Stimulated activated memory B cell treated with anti-CD40 and anti-IgM and Interleukin-4, amounts not matched to agents 10 μg/mL and 1 μg/mL and 100 μg/mL, for 72 hours (primary cell): Measurements from ENCODE around the gene LMOD2.

ENCODE experiments used
- ATAC-seq: fragments of 150-1000 bp; cut with Tn5 transposase; 2 replicates; pipeline ENCODE4 v1.10.0; 2021
- H3K27ac Mint-ChIP-seq: one replicate; pipeline ENCODE4 v1.8.0; 2022; ENCODE audit warnings: mild to moderate bottlenecking, mixed read lengths
- H3K27me3 Mint-ChIP-seq: one replicate; pipeline ENCODE4 v1.8.0; 2022; ENCODE audit warnings: mixed read lengths
- H3K36me3 Mint-ChIP-seq: one replicate; pipeline ENCODE4 v1.8.0; 2022; ENCODE audit warnings: mixed read lengths
- H3K4me1 Mint-ChIP-seq: one replicate; pipeline ENCODE4 v1.8.0; 2022; ENCODE audit warnings: mixed read lengths
- H3K4me3 Mint-ChIP-seq: one replicate; pipeline ENCODE4 v1.8.0; 2022; ENCODE audit warnings: mild to moderate bottlenecking, moderate library complexity, mixed read lengths
- H3K9me3 Mint-ChIP-seq: one replicate; pipeline ENCODE4 v1.8.0; 2022; ENCODE audit warnings: mixed read lengths

The LMOD2 gene

GRCh38 chr7:123675181-123675473 is 19.5 kb downstream of the LMOD2 start:
- H3K4me3 Mint-ChIP-seq, result no peak overlapping the region
- no peaks in the 10 kb centered on the region for H3K9me3 Mint-ChIP-seq
- H3K27ac Mint-ChIP-seq, result no peak overlapping the region
- H3K36me3 Mint-ChIP-seq, result peaks cover 5% of the 10 kb centered on the region
- no peak for ATAC-seq
- H3K4me1 Mint-ChIP-seq, result no peaks in the 10 kb centered on the region
- H3K27me3 Mint-ChIP-seq, result no peaks in the 10 kb centered on the region

GRCh38 chr7:123677061-123677715 is 21.5 kb downstream of the LMOD2 start:
- peaks cover 5% of the 10 kb centered on the region for H3K36me3 Mint-ChIP-seq

GRCh38 chr7:123679614-123680013 is 23.9 kb downstream of the LMOD2 start:
- H3K9me3 Mint-ChIP-seq, result no peaks in the 10 kb centered on the region
- no peak overlapping the region for H3K4me3 Mint-ChIP-seq
- no peak for ATAC-seq
- H3K27me3 Mint-ChIP-seq, result no peaks in the 10 kb centered on the region
- peaks cover 15% of the 10 kb centered on the region for H3K36me3 Mint-ChIP-seq
- H3K4me1 Mint-ChIP-seq, result no peaks in the 10 kb centered on the region
- H3K27ac Mint-ChIP-seq, result no peak overlapping the region

More at GRCh38 chr7:123677061-123677715, 21.5 kb downstream of the LMOD2 start:
- ATAC-seq, result no peak
- Mint-ChIP-seq H3K4me3 (no peak overlapping the region), H3K4me1 (no peaks in the 10 kb centered on the region), H3K27ac (no peak overlapping the region), H3K27me3 (no peaks in the 10 kb centered on the region), H3K9me3 (no peaks in the 10 kb centered on the region)

GRCh38 chr7:123680580-123680979 is 24.9 kb downstream of the LMOD2 start:
- Mint-ChIP-seq H3K27me3 (no peaks in the 10 kb centered on the region), H3K4me1 (no peaks in the 10 kb centered on the region), H3K27ac (no peak overlapping the region), H3K4me3 (no peak overlapping the region), H3K9me3 (no peaks in the 10 kb centered on the region), H3K36me3 (peaks cover 23% of the 10 kb centered on the region)
- no peak for ATAC-seq

GRCh38 chr7:123681561-123681960 is 25.9 kb downstream of the LMOD2 start:
- Mint-ChIP-seq H3K9me3 (no peaks in the 10 kb centered on the region), H3K4me3 (no peak overlapping the region), H3K27me3 (no peaks in the 10 kb centered on the region), H3K4me1 (no peaks in the 10 kb centered on the region), H3K36me3 (peaks cover 23% of the 10 kb centered on the region), H3K27ac (no peak overlapping the region)
- no peak for ATAC-seq

DNA sequence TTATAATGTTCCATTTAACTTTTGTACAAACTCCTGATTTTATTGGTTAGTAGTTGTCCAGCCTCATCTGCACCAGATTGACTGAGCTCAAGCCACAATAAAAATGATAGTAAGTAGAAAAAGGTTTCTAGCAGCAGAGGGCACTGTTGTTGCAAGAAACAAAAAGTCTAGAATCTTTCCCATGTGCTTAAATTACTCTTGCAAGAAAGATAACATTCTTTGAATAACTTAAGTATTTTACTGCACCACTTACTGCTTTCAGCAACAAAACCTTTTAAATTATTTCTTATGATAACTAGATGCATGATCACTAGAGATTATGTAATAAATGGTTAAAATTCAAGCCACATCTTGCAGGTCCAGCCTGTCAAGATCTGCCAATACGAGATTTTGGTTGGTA is 27.0 kb downstream of the LMOD2 start:
- H3K27me3 Mint-ChIP-seq, result no peaks in the 10 kb centered on the region
- no peaks in the 10 kb centered on the region for H3K4me1 Mint-ChIP-seq
- no peak overlapping the region for H3K4me3 Mint-ChIP-seq
- no peak for ATAC-seq
- peaks cover 33% of the 10 kb centered on the region for H3K36me3 Mint-ChIP-seq
- no peak overlapping the region for H3K27ac Mint-ChIP-seq
- no peaks in the 10 kb centered on the region for H3K9me3 Mint-ChIP-seq

DNA sequence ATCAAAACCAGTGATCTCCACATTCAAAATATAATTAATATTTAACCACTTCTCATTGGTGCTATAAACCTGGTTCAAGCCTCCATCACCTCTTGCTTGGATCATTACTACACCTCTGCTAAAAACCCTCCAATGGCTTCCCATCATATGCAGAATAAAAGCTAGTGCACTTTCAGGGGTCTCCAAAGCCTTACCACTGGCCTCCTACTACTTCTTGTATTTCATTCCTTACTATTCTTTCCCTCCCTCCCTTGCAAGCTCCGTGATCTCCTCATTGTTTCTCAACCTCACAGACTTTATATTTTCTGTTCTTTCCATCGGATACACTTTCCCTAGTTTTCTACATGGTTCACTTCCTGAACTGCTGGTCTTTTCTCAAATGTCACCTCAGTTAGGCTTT is 31.5 kb downstream of the LMOD2 start:
- Mint-ChIP-seq H3K9me3 (no peaks in the 10 kb centered on the region), H3K27me3 (no peaks in the 10 kb centered on the region), H3K4me3 (no peak overlapping the region), H3K36me3 (peaks cover 42% of the 10 kb centered on the region), H3K27ac (no peak overlapping the region), H3K4me1 (no peaks in the 10 kb centered on the region)
- ATAC-seq, result no peak

DNA sequence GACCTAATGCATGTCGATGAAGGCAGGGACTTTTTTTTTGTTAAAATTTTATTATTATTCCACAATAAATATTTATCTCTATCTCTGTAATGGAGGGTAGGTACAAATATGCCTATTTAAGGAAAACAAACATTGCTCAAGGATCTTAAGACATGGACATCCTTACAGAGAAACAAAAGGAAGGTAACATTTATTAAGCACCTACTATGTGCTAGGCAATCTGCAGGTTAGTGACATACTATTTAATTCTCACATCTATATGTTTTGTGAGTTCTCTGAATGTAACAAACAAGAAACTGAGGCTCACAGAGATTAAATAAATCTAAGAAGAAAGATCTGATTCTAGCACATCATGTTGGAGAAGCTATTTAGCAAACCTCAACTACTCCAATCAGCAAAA is 32.1 kb downstream of the LMOD2 start:
- peaks cover 47% of the 10 kb centered on the region for H3K36me3 Mint-ChIP-seq
- no peaks in the 10 kb centered on the region for H3K27me3 Mint-ChIP-seq
- H3K4me3 Mint-ChIP-seq, result no peak overlapping the region
- no peaks in the 10 kb centered on the region for H3K4me1 Mint-ChIP-seq
- H3K27ac Mint-ChIP-seq, result no peak overlapping the region
- no peak for ATAC-seq
- no peaks in the 10 kb centered on the region for H3K9me3 Mint-ChIP-seq

GRCh38 chr7:123689250-123689649 is 33.6 kb downstream of the LMOD2 start:
- Mint-ChIP-seq H3K4me1 (no peaks in the 10 kb centered on the region), H3K36me3 (peaks cover 43% of the 10 kb centered on the region), H3K27ac (no peak overlapping the region), H3K4me3 (no peak overlapping the region), H3K27me3 (no peaks in the 10 kb centered on the region), H3K9me3 (no peaks in the 10 kb centered on the region)
- ATAC-seq, result no peak

DNA sequence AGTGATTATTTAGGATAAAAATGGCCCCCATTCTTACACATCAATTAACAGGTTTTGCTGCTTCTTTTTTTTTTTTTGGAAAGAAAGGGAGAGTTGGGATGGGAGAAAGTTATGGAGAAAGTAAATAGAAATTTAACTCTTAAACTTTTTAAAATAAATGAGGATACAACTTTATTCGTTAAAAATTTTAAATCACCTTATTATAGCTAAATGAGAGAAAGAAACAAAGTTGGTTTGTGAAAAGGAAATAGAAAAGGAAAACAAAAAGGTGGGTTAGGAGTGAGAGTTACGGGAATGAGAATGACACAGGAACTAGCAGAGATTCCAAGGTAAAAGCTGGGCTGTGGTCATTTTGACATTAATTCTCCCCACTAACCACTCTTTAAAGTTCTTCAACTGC is 34.9 kb downstream of the LMOD2 start:
- H3K4me3 Mint-ChIP-seq, result no peak overlapping the region
- ATAC-seq, result no peak
- H3K36me3 Mint-ChIP-seq, result peaks cover 36% of the 10 kb centered on the region
- H3K4me1 Mint-ChIP-seq, result no peaks in the 10 kb centered on the region
- H3K9me3 Mint-ChIP-seq, result no peaks in the 10 kb centered on the region
- H3K27me3 Mint-ChIP-seq, result no peaks in the 10 kb centered on the region
- no peak overlapping the region for H3K27ac Mint-ChIP-seq

DNA sequence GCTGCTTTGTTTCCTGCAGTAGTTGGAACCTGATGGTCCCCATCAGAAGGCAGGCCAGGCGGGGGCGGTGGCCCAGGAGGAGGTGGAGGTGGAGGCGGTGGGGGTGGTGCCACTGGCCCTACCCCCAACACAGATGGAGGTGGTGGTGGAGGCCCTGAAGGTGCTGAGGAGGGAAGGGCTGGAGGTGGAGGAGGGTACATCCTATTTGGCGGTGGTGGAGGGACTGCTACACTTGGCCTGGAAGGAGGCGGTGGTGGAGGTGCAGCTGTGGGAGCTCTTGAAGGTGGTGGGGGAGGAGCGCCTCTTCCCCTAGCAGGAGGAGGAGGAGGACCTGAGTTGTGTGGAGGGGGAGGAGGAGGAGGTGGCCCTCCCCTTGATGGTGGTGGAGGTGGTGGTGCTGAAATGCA is 36.8 kb downstream of the LMOD2 start:
- no peaks in the 10 kb centered on the region for H3K9me3 Mint-ChIP-seq
- H3K4me1 Mint-ChIP-seq, result no peaks in the 10 kb centered on the region
- no peaks in the 10 kb centered on the region for H3K27me3 Mint-ChIP-seq
- H3K4me3 Mint-ChIP-seq, result no peak overlapping the region
- peak; percentile 45 for ATAC-seq
- H3K36me3 Mint-ChIP-seq, result peaks cover 33% of the 10 kb centered on the region
- no peak overlapping the region for H3K27ac Mint-ChIP-seq

DNA sequence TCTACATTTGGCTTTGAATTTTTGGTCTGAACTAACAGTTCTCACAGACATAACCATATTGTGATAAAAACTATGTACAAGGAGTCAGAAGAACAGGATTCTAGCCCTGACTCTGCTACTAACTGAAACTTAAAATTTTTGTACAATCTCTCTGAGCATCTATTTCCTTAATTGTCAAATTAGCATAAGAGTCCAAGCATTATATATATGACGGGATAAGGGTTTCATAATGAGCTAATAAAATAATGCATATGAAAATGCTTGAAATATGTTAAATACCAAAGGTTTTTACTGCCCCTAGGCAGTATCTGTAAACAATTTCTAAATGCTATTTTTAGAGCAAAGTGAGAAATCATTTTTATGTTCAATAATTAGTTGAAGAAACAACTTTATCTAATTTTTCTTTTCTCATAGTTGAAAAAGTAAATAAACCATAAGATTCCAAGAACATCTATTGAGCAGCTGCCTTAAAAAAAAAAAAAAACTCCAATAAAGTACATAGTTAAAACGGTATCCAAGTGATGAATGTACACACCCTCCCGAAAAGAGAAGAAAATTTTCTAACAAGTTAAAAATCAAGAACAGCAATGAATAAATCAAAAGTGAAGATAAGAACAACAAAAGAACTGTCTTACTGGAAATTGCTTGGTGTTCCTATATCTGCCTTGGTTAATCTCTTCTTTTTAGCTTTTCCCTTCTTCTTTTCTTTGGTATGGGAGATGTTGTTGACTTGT is 40.4 kb downstream of the LMOD2 start:
- peaks cover 24% of the 10 kb centered on the region for H3K36me3 Mint-ChIP-seq
- H3K27ac Mint-ChIP-seq, result no peak overlapping the region
- no peaks in the 10 kb centered on the region for H3K4me1 Mint-ChIP-seq
- no peak overlapping the region for H3K4me3 Mint-ChIP-seq
- H3K9me3 Mint-ChIP-seq, result no peaks in the 10 kb centered on the region
- H3K27me3 Mint-ChIP-seq, result no peaks in the 10 kb centered on the region
- no peak for ATAC-seq

- no peak overlapping the region for H3K4me3 Mint-ChIP-seq
- ATAC-seq, result no peak
- no peaks in the 10 kb centered on the region for H3K9me3 Mint-ChIP-seq
- no peaks in the 10 kb centered on the region for H3K4me1 Mint-ChIP-seq
- no peak overlapping the region for H3K27ac Mint-ChIP-seq
- no peaks in the 10 kb centered on the region for H3K27me3 Mint-ChIP-seq
- H3K36me3 Mint-ChIP-seq, result peaks cover 18% of the 10 kb centered on the region
Measured at GRCh38 chr7:123705211-123705901, 49.7 kb downstream of the LMOD2 start.

DNA sequence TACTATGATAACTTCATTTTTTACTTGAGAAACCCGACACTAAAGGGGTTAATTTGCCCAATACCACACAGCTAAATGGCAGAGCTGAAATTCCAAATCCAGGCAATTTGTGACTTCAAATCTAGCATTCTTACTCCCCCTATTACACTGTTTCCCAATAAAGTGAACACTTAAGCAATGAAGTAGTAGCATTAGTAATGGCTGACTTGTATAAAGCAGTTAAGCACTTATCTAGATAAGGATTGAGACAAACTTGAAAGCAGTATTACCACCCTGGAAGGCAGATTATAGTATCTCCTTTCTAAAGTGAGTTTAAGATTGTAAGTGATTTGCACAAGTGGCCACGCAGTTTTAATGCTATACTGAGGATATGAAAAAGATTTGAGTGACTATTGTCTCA is 53.9 kb downstream of the LMOD2 start:
- no peak for ATAC-seq
- H3K27ac Mint-ChIP-seq, result no peak overlapping the region
- H3K27me3 Mint-ChIP-seq, result no peaks in the 10 kb centered on the region
- no peak overlapping the region for H3K4me3 Mint-ChIP-seq
- H3K9me3 Mint-ChIP-seq, result no peaks in the 10 kb centered on the region
- H3K36me3 Mint-ChIP-seq, result peaks cover 22% of the 10 kb centered on the region
- H3K4me1 Mint-ChIP-seq, result peaks cover 15% of the 10 kb centered on the region

DNA sequence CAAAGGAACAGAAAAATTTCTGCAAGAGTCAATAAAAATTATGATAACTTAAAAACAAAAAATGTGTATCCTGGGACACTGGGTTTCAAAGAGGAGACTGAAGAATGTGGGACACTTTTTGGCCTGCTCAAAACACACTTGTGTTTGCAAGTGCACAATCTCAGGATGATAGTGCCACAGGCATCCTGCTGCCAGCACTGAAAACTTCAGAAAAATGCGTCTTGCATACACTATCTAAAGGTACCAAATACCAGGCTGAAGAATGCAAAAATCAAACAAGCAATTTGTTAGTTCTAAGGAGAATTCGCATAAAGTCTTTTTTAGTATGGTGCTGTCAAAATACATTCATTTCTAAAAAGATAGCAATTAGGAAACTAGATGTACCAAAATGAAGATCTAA is 55.0 kb downstream of the LMOD2 start:
- Mint-ChIP-seq H3K27ac (no peak overlapping the region), H3K9me3 (no peaks in the 10 kb centered on the region), H3K27me3 (no peaks in the 10 kb centered on the region), H3K4me1 (peaks cover 21% of the 10 kb centered on the region), H3K4me3 (no peak overlapping the region), H3K36me3 (peaks cover 19% of the 10 kb centered on the region)
- ATAC-seq, result no peak

GRCh38 chr7:123711832-123712293 is 56.2 kb downstream of the LMOD2 start:
- no peak for ATAC-seq
- Mint-ChIP-seq H3K4me3 (no peak overlapping the region), H3K4me1 (peaks cover 21% of the 10 kb centered on the region), H3K9me3 (no peaks in the 10 kb centered on the region), H3K36me3 (peaks cover 25% of the 10 kb centered on the region), H3K27me3 (no peaks in the 10 kb centered on the region), H3K27ac (no peak overlapping the region)
